Measurements from ENCODE around the gene AMOTL1. TPM values are rescaled to one million over a fixed set of nuclear protein-coding genes. Genes with fewer than 3 reads are reported as not detected.
"Not testable (repeated sequence)": the region's sequence is repeated elsewhere in the genome, so short reads cannot be mapped to it uniquely, and the experiment has no call there.

AMOTL1 gene
- total RNA-seq, 4 donors from 2014 or later = 32.0 to 67.6 (median 56.8) TPM

- no peak for ATAC-seq (ENCODE audit: low FRiP score)
- TF ChIP-seq, protein P1, sequence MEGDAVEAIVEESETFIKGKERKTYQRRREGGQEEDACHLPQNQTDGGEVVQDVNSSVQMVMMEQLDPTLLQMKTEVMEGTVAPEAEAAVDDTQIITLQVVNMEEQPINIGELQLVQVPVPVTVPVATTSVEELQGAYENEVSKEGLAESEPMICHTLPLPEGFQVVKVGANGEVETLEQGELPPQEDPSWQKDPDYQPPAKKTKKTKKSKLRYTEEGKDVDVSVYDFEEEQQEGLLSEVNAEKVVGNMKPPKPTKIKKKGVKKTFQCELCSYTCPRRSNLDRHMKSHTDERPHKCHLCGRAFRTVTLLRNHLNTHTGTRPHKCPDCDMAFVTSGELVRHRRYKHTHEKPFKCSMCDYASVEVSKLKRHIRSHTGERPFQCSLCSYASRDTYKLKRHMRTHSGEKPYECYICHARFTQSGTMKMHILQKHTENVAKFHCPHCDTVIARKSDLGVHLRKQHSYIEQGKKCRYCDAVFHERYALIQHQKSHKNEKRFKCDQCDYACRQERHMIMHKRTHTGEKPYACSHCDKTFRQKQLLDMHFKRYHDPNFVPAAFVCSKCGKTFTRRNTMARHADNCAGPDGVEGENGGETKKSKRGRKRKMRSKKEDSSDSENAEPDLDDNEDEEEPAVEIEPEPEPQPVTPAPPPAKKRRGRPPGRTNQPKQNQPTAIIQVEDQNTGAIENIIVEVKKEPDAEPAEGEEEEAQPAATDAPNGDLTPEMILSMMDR (IDR thresholded peaks at IDR 0.05) = no peak
- no peak for DNase-seq (ENCODE audit: low spot score)
Measured at GRCh38 chr11:94907226-94907625, 139.1 kb downstream of the AMOTL1 start.

- no peak for DNase-seq (ENCODE audit: low spot score)
- ATAC-seq (ENCODE audit: low FRiP score) = no peak
Measured at GRCh38 chr11:94909371-94909820, 141.2 kb downstream of the AMOTL1 start.

GRCh38 chr11:94910270-94910669 is 142.1 kb downstream of the AMOTL1 start:
- TF ChIP-seq, protein P1 (IDR thresholded peaks at IDR 0.05) = no peak

More at GRCh38 chr11:94909371-94909820, 141.2 kb downstream of the AMOTL1 start:
- TF ChIP-seq, protein P1 (IDR thresholded peaks at IDR 0.05) = no peak

GRCh38 chr11:94910779-94911178 is 142.6 kb downstream of the AMOTL1 start:
- DNase-seq (ENCODE audit: low spot score) = no peak
- TF ChIP-seq, protein P1 (IDR thresholded peaks at IDR 0.05) = no peak
- ATAC-seq (ENCODE audit: low FRiP score) = no peak

More at GRCh38 chr11:94910270-94910669, 142.1 kb downstream of the AMOTL1 start:
- ATAC-seq (ENCODE audit: low FRiP score) (no peak), DNase-seq (ENCODE audit: low spot score) (no peak)

DNA sequence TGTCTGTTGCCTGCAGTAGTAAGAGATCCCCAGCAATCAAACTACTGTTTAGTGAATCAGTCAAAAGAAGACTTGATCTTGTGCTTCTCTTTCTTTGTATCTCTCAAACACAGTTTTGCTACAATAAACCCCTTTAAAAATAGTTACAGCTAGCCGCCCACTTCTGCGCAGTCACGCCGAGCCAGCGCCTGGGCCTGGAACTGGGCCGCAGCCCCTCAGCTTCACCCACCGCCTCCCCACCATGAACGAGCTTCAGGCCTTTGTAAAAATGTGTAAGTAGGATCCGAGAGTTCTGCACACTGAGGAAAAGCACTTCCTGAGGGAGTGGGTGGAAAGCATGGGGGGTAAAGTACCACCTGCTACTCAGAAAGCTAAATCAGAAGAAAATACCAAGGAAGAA is 144.7 kb downstream of the AMOTL1 start:
- ATAC-seq (ENCODE audit: low FRiP score) (no peak), DNase-seq (ENCODE audit: low spot score) (no peak)
- TF ChIP-seq, protein P1 (IDR thresholded peaks at IDR 0.05) = no peak

- not testable (repeated sequence) for DNase-seq (ENCODE audit: low spot score); ATAC-seq (ENCODE audit: low FRiP score)
Measured at GRCh38 chr11:94913718-94914394, 145.7 kb downstream of the AMOTL1 start.

DNA sequence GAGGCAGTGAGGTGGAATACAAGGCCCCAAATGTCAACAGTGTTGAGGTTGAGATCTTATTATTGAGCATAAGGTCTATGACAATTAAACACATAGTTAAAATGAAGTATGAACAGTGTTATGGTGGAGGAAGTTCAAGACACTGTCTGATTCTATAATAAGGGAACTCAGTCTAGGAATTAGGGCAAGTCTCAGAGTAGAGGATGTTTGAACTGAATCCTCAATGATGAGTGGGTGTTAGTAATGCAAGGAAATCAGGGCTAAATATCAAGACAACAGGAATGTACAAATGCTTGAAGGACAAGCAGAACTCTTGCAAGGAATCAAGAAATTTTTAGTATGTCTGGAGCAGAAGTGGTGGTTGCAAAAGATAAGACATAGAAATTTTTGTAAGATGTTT is 152.2 kb downstream of the AMOTL1 start:
- DNase-seq (ENCODE audit: low spot score) (no peak), ATAC-seq (ENCODE audit: low FRiP score) (no peak)
- TF ChIP-seq, protein P1 (IDR thresholded peaks at IDR 0.05) = no peak
